GM21381 (cell line): ENCODE results near the gene DNAI4.
A peak's percentile ranks its signal among the peaks of the same experiment; 100 is the strongest.
"Not testable (repeated sequence)": the region's sequence is repeated elsewhere in the genome, so short reads cannot be mapped to it uniquely, and the experiment has no call there.

Experiments used
- ATAC-seq: cut with Tn5 transposase; IDR thresholded peaks from one replicate; pipeline ENCODE4 v1.9.1; 2021; ENCODE audit warnings: mild to moderate bottlenecking, moderate library complexity; ENCODE audit not compliant: unreplicated experiment

DNAI4 gene, protein sequence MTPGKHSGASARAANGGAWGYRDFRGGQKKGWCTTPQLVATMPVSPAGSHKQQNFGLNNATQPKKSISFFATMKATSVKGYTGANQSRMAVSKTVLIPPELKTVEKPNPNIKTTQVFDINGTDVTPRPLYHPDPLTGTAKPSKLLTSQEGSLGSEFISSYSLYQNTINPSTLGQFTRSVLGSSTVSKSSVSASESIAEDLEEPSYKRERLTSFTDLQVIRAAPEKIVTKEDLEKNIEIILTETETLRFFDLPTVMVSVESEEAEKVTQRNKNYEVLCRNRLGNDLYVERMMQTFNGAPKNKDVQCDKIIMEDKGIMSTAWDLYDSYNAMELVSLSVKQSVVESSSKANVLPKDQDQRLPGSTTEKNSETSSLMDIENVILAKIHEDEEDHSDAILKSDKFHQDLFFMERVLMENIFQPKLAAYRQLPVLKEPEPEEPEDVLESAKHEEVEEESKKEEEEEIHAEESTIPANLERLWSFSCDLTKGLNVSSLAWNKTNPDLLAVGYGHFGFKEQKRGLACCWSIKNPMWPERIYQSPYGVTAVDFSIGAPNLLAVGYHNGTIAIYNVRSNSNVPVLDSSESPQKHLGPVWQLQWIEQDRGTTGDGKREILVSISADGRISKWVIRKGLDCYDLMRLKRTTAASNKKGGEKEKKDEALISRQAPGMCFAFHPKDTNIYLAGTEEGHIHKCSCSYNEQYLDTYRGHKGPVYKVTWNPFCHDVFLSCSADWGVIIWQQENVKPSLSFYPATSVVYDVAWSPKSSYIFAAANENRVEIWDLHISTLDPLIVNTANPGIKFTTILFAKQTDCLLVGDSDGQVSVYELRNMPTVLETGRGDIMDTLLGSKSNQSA

DNA sequence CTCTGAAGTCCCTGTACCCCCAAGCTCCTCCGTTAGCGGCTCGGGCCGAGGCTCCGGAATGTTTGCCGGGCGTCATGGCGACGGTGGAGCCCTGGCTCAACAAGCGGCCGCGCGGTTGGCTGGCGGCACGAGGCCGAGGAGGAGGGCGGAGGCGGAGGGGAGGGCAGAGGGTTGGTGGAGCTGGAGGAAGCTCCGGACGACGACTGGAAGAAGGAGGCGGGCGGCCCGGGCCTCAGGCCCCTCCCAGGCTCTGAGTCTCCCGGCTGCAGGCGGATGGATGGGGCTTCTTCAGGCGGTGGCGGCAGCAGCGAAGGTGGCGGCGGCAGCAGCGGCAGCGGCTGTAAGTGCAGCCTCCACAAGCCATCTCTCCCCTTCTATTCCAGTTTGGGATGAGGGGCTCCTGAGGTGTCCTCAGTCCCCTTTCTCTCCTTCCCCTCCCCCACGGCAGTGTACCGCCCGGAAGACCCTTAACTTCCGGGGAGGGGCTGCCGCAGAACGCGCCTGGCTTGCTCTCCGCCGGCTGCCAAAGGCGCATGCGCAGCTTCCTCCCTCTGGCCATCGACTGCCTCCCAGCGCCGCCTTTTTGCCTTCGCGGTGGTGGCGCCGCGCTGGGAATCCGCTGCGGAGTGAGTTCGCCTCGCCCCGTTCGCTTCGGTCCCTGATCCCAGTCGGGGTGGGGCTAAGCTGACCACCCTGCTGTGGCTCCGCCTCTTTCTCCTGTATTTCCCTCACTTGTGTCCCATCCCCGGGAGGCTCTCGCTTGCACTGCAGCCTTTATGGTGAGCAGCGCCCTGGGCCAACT lies at the start of gene DNAI4, which contains the start of gene MIER1:
DNAI4 (minus strand) TSS at position 101 of the 802 bp plus-strand sequence; CDS start at position 76, 25 bp downstream.
MIER1 (plus strand) TSS at position 235 of the 802 bp plus-strand sequence; CDS start at position 274, 39 bp downstream.
- ATAC-seq, result peak; percentile 92

- no peak for ATAC-seq
These were observed 43.9 kb upstream of the DNAI4 start for GRCh38 chr1:66968574-66968973.

- ATAC-seq, result not testable (repeated sequence)
These were observed 41.7 kb upstream of the DNAI4 start for GRCh38 chr1:66966188-66966873.

DNA sequence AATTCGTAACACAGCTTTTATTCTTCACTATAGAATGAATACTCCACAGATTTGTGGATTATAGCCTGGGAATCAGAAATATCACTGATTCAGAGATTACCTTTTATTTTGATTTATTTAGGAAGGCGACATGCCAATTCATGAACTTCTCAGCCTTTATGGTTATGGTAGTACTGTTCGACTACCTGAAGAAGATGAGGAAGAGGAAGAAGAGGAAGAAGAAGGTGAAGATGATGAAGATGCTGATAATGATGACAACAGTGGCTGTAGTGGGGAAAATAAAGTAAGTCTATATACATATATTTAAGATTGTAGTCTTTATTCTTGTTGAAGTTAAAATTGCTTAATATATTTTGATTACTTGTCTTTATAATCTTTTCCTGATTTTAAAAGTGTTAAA lies 33.3 kb upstream of the DNAI4 start:
- ATAC-seq, result no peak

- peak; percentile 88 for ATAC-seq
These were observed 29.6 kb upstream of the DNAI4 start for GRCh38 chr1:66954208-66954607.

DNA sequence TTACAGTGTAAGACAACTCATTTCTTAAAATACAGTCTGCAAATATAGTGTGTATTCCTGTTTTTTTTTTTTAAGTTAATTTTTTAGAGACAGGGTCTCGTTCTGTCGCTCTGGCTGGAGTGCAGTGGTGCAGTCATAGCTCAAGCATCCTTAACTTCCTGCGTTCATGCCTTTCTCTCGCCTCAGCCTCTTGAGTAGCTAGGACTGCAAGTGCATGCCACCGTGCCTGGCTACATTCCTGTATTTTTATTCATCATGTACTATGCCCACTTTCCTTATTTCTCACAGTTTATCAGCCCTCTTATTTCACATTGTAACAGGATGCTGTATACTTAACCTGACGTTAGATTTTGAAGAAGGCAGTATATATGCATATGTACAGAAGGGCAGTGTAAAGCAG lies 26.9 kb upstream of the DNAI4 start:
- no peak for ATAC-seq

GRCh38 chr1:66947267-66947666 lies 22.6 kb upstream of the DNAI4 start:
- no peak for ATAC-seq

DNA sequence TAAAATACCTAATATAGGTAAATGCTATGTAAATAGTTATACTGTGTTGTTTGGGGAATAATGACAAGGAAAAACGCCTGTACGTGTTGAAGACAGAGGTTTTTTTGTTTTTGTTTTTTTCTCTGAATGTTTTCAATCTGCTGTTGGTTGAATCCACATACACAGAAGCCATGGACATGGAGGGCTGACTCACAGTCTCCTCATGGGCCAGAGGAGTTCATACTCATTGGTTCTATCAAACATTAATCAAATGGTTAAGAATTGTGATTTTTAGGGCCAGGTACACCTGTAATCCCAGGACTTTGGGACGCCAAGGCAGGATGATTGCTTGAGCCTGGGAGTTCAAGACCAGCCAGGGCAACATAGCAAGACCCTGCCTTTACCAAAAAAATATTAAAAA lies 20.7 kb upstream of the DNAI4 start:
- no peak for ATAC-seq

DNA sequence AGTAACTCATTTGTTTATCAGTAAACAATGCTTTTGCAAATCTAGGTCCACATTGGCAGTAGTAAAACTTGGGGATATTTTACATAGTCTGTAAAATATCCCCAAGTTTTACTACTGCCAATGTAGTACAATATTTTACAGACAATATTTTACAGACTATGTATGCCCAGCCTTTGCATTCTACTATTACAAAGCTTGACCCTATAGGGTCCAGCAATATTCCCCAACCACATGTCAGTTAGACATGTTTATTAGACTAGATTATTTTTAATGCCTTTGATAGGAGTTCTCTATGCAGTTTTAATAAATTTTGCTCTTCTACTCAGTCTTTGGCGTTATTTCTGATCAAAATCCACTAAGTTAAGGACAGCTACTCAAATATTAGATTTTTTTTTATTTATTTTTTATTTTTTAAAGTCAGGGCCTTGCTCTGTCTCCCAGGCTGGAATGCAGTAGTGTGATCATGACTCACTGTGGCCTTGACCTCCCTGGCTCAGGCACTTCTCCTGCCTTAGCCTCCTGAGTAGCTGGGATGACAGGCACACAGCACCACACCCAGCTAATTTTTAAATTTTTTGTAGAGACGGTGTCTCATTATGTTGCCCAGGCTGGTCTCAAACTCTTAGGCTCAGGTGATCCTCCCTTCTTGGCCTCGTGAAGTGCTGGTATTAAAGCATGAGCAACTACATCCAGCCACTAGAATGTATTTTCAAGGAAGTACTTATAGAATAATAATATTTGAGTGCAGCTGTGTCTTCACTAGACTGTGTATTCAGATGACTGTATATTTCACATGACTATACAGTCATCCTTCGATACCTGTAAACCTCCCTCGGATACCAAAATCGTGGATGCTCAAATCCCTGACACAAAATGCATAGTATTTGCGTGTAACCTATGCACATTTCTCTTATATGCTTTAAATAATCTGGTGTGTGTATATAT lies 19.9 kb upstream of the DNAI4 start:
- no peak for ATAC-seq

GRCh38 chr1:66943361-66943969 lies 18.8 kb upstream of the DNAI4 start:
- ATAC-seq, result no peak

DNA sequence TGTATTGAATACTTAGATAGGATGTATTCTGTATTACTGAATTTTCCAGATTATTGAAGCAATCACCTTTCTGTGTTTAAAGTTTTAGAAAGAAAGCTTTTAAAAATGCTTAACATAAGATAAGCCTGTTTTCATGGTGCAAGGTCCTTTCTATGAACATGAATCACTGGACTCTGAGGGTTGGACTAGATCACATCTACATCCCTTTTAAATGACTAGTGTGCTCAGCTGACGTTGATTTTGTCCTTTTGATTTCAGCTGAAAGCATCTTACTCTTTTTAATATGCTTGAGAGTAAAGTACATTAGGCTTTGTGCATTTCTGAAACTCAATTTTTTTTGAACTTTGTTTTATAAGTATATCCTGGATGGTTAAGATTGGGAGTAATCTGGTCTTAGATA lies 16.3 kb upstream of the DNAI4 start:
- ATAC-seq, result no peak

- no peak for ATAC-seq
These were observed 14.0 kb upstream of the DNAI4 start for GRCh38 chr1:66938613-66939012.

DNA sequence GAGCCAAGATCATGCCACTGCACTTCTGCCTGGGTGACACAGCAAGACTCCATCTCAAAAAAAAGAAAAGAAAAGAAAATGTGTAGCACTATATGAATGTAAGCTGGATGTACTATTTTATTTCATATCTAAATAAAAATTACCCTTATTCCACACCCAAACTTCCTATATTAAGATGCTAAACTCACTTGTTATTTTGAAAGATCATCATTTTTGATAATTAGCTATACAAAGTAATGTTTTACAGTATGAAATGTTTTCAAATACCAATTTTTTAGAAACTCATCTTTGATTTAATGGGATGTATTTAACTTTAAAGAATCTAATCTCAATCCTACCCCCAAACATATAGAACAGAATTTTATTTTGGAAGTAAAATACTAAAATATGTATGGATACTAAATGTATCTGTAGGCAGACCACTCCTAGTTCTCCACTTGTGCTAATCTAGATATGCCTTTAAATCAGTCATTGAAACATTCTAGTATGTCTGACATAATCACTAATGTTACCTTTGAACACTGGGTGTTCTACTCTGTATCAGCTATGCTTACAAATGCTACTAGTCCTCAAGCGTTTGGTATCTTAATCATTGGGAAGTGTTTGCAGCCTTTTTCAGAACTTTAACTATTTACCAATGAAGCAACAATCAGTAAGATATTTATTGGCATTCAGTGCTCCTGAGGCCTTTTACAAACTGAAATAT lies 13.0 kb upstream of the DNAI4 start:
- ATAC-seq, result no peak

- no peak for ATAC-seq
These were observed 9.4 kb upstream of the DNAI4 start for GRCh38 chr1:66933887-66934700.

DNA sequence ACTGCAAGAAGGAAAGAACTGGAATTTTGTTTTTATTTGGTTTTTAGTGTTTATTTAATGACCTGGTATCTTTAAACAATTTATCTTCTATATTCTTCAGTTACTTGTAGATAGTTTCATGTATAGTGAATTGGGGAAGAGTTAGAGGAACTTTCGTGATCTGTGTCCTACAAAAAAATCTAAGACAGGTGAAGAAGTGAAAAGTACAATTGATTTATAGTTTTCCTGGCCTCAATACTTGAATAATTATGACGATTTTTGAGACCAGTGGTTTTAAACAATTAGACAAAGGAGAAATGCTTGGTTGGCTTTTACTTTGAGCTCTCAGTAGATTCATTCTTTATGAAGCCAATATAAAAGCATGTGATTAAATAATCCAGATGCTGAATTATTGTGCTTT lies 7.6 kb upstream of the DNAI4 start:
- ATAC-seq, result no peak

DNA sequence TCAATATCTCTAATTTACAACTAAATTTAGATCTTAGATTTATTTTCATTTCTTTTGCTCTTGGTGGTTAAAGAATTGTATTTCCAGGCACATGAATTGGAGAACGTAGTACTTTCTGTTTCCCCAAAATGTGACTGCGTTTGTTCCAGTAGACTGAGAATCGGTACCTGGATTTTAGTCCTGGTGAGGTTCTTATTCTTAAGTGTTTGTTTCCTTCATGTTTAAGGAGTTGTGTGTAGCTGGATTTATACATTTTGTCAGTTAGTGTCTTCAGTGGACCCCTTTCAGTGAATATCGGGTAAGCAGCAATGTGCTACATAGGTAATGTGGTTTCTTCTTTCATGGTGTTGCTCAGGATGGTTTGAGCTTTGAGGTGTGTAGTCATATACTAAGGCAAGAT lies 6.9 kb upstream of the DNAI4 start:
- ATAC-seq, result no peak

DNA sequence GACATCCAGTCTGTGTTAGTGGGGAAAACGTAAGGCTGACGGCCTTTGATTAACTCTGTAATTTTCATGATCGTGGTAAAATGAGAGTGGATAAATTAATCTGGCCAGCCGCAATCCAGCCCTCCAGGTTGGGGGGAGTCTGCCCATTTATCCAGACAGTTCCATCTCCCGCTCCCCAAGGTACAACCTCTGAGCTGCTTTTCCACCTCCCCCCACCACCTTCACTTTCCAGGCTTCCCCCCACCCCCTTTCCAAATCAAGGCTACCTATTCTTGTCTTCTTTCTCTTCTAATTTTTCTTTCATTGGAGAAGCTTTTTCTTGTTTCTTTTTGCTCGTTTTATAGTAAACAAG lies 6.1 kb upstream of the DNAI4 start:
- ATAC-seq, result no peak
